DND-41 (cell line): ENCODE data around the gene TSPYL1.

Experiments
- ATAC-seq: fragments of 200-7000 bp; cut with Tn5 transposase; 3 replicates; pipeline ENCODE4 v1.9.1; 2021; ENCODE audit warnings: low read depth; ENCODE audit not compliant: insufficient read depth
- DNase-seq: peaks from one replicate; pipeline ENCODE4 v3.0.0-alpha.2; 2020
- H2AFZ ChIP-seq: 2 replicates; pipeline ENCODE4 v1.6.0; 2012; ENCODE audit warnings: low read depth, low read length
- H3K27ac ChIP-seq: 2 replicates; pipeline ENCODE4 v1.5.1; 2012; ENCODE audit warnings: low read length, inconsistent platforms
- H3K27me3 ChIP-seq: fragments of 200-600 bp; sonication (generic); 2 replicates; pipeline ENCODE4 v1.6.0; 2012; ENCODE audit warnings: low read length, mild to moderate bottlenecking, inconsistent platforms; ENCODE audit not compliant: insufficient read depth, poor library complexity
- H3K36me3 ChIP-seq: 2 replicates; pipeline ENCODE4 v1.5.1; 2012; ENCODE audit warnings: low read length, inconsistent platforms; ENCODE audit not compliant: insufficient read depth
- H3K4me1 ChIP-seq: 2 replicates; pipeline ENCODE4 v1.5.1; 2012; ENCODE audit warnings: mild to moderate bottlenecking, low read length; ENCODE audit not compliant: insufficient read depth
- H3K4me2 ChIP-seq: 2 replicates; pipeline ENCODE4 v1.6.0; 2012; ENCODE audit warnings: mild to moderate bottlenecking, moderate library complexity, low read length, inconsistent platforms; ENCODE audit not compliant: insufficient read depth
- H3K4me3 ChIP-seq, 2 experiments: fragments of 200-600 bp in 1 of 2; shearing (Covaris generic) in 1 of 2; 2 replicates each; pipeline ENCODE4 v1.5.1; 2012 to 2016; ENCODE audit warnings: inconsistent platforms in 2 of 2, low read length in 2 of 2, mild to moderate bottlenecking in 2 of 2, low read depth in 1 of 2, moderate library complexity in 1 of 2
- H3K79me2 ChIP-seq: 2 replicates; pipeline ENCODE4 v1.6.0; 2012; ENCODE audit warnings: low read length, inconsistent platforms; ENCODE audit not compliant: insufficient read depth
- H3K9ac ChIP-seq: 2 replicates; pipeline ENCODE4 v1.6.0; 2012; ENCODE audit warnings: low read depth, mild to moderate bottlenecking, inconsistent platforms, low read length, moderate library complexity
- H3K9me3 ChIP-seq: 2 replicates; pipeline ENCODE4 v1.5.1; 2012; ENCODE audit warnings: low read length, moderate library complexity, mild to moderate bottlenecking, inconsistent platforms; ENCODE audit not compliant: insufficient read depth, severe bottlenecking
- H4K20me1 ChIP-seq: 2 replicates; pipeline ENCODE4 v1.6.0; 2012; ENCODE audit warnings: low read length; ENCODE audit not compliant: insufficient read depth
- CTCF ChIP-seq: IDR thresholded peaks from 2 replicates; pipeline ENCODE4 v1.5.1; 2012; ENCODE audit warnings: borderline replicate concordance, low read length, moderate library complexity, mild to moderate bottlenecking; ENCODE audit not compliant: poor library complexity, severe bottlenecking; ENCODE audit errors: extremely low read depth
- EZH2 ChIP-seq: IDR thresholded peaks from 3 replicates; pipeline ENCODE4 v1.6.1; 2012; ENCODE audit warnings: borderline replicate concordance, low read depth, mild to moderate bottlenecking, moderate library complexity, low read length, inconsistent platforms; ENCODE audit not compliant: severe bottlenecking

TSPYL1 gene

GRCh38 chr6:116239256-116239655 lies 40.5 kb downstream of the TSPYL1 start:
- H2AFZ ChIP-seq, result no peak overlapping the region

GRCh38 chr6:116238083-116238482 lies 41.6 kb downstream of the TSPYL1 start:
- Histone ChIP-seq H3K27ac (no peak overlapping the region), H3K4me3 (no peak overlapping the region), H3K36me3 (no peaks in the 10 kb centered on the region), H4K20me1 (no peaks in the 10 kb centered on the region), H3K27me3 (no peaks in the 10 kb centered on the region), H2AFZ (no peak overlapping the region), H3K4me2 (no peak overlapping the region), H3K9me3 (no peaks in the 10 kb centered on the region), H3K4me1 (no peaks in the 10 kb centered on the region), H3K79me2 (no peaks in the 10 kb centered on the region), H3K9ac (no peak overlapping the region)
- DNase-seq (no peak), ATAC-seq (no peak)
- no peak for TF ChIP-seq CTCF
- TF ChIP-seq EZH2, result no peak

More at GRCh38 chr6:116239256-116239655, 40.5 kb downstream of the TSPYL1 start:
- H3K9me3 ChIP-seq, result no peaks in the 10 kb centered on the region
- H3K4me2 ChIP-seq, result no peak overlapping the region
- H3K27ac ChIP-seq, result no peak overlapping the region
- DNase-seq (no peak), ATAC-seq (no peak)
- H3K4me1 ChIP-seq, result no peaks in the 10 kb centered on the region
- H3K79me2 ChIP-seq, result no peaks in the 10 kb centered on the region
- no peaks in the 10 kb centered on the region for H3K27me3 ChIP-seq
- H4K20me1 ChIP-seq, result no peaks in the 10 kb centered on the region
- TF ChIP-seq CTCF, result no peak
- TF ChIP-seq EZH2, result no peak
- H3K36me3 ChIP-seq, result no peaks in the 10 kb centered on the region
- no peak overlapping the region for H3K9ac ChIP-seq
- H3K4me3 ChIP-seq, result no peak overlapping the region

GRCh38 chr6:116234689-116235088 lies 45.0 kb downstream of the TSPYL1 start:
- Histone ChIP-seq H3K27ac (no peak overlapping the region), H2AFZ (no peak overlapping the region), H3K4me3 (no peak overlapping the region), H3K27me3 (no peaks in the 10 kb centered on the region), H3K36me3 (no peaks in the 10 kb centered on the region), H3K4me2 (no peak overlapping the region), H3K9me3 (no peaks in the 10 kb centered on the region), H3K79me2 (no peaks in the 10 kb centered on the region), H3K4me1 (no peaks in the 10 kb centered on the region), H4K20me1 (no peaks in the 10 kb centered on the region), H3K9ac (no peak overlapping the region)
- ATAC-seq (no peak), DNase-seq (no peak)
- TF ChIP-seq EZH2, result no peak
- no peak for TF ChIP-seq CTCF
